Mesothelial cell of epicardium (in vitro differentiated cells): ENCODE results near the gene MED16. TPM values are rescaled to one million over a fixed set of nuclear protein-coding genes. Genes with fewer than 3 reads are reported as not detected.

Experiments used
- DNase-seq, 2 experiments: peaks; one replicate each; pipeline ENCODE4 v3.0.0; 2021; ENCODE audit warnings: low spot score in 2 of 2; ENCODE audit not compliant: unreplicated experiment in 2 of 2
- H3K27ac Mint-ChIP-seq: 2 replicates; pipeline ENCODE4 v1.8.0; 2021; ENCODE audit warnings: mixed read lengths
- H3K27me3 Mint-ChIP-seq: 2 replicates; pipeline ENCODE4 v1.8.0; 2021; ENCODE audit warnings: low read depth, mixed read lengths
- H3K36me3 Mint-ChIP-seq: 2 replicates; pipeline ENCODE4 v1.8.0; 2021; ENCODE audit warnings: mixed read lengths
- H3K4me1 Mint-ChIP-seq: 2 replicates; pipeline ENCODE4 v1.8.0; 2021; ENCODE audit warnings: mixed read lengths
- H3K4me3 Mint-ChIP-seq: 2 replicates; pipeline ENCODE4 v1.8.0; 2021; ENCODE audit warnings: mild to moderate bottlenecking, moderate library complexity, mixed read lengths
- H3K9me3 Mint-ChIP-seq: 2 replicates; pipeline ENCODE4 v1.8.0; 2021; ENCODE audit warnings: mixed read lengths
- CTCF ChIP-seq: fragments of 200-600 bp; sonication (generic); IDR thresholded peaks from one replicate; pipeline ENCODE4 v1.5.0; 2021; ENCODE audit warnings: antibody characterized with exemption; ENCODE audit not compliant: unreplicated experiment
- total RNA-seq: library from RNA; stranded (reverse); gene quantifications from 3 replicates; pipeline ENCODE4 v1.2.1, GENCODE V29; 2021

The MED16 gene
- total RNA-seq, 1 donor from 2014 or later: 79.8 TPM

- no peak for DNase-seq
Observed at GRCh38 chr19:889662-890295, 3.2 kb downstream of the MED16 start.

GRCh38 chr19:888581-889385, 4.2 kb downstream of the MED16 start:
- Mint-ChIP-seq H3K9me3 (no peaks in the 10 kb centered on the region), H3K27me3 (peaks cover 2% of the 10 kb centered on the region), H3K27ac (no peak overlapping the region), H3K4me1 (no peaks in the 10 kb centered on the region), H3K4me3 (no peak overlapping the region), H3K36me3 (peaks cover 7% of the 10 kb centered on the region)
- TF ChIP-seq CTCF: no peak
- DNase-seq: no peak

More at GRCh38 chr19:889662-890295, 3.2 kb downstream of the MED16 start:
- H3K36me3 Mint-ChIP-seq: peaks cover 7% of the 10 kb centered on the region
- no peaks in the 10 kb centered on the region for H3K9me3 Mint-ChIP-seq
- TF ChIP-seq CTCF: no peak
- H3K27ac Mint-ChIP-seq: no peak overlapping the region
- H3K27me3 Mint-ChIP-seq: peaks cover 2% of the 10 kb centered on the region
- peak overlapping the region; percentile 24 for H3K4me3 Mint-ChIP-seq
- no peaks in the 10 kb centered on the region for H3K4me1 Mint-ChIP-seq

- Mint-ChIP-seq H3K36me3 (peaks cover 9% of the 10 kb centered on the region), H3K27me3 (no peaks in the 10 kb centered on the region), H3K4me3 (no peak overlapping the region), H3K9me3 (no peaks in the 10 kb centered on the region), H3K27ac (no peak overlapping the region), H3K4me1 (no peaks in the 10 kb centered on the region)
- no peak for TF ChIP-seq CTCF
- DNase-seq: no peak
Observed at GRCh38 chr19:887599-887998, 5.4 kb downstream of the MED16 start.

- no peaks in the 10 kb centered on the region for H3K9me3 Mint-ChIP-seq
- no peaks in the 10 kb centered on the region for H3K4me1 Mint-ChIP-seq
- TF ChIP-seq CTCF: no peak
- peaks cover 13% of the 10 kb centered on the region for H3K36me3 Mint-ChIP-seq
- no peak overlapping the region for H3K27ac Mint-ChIP-seq
- H3K4me3 Mint-ChIP-seq: no peak overlapping the region
- DNase-seq: no peak
- H3K27me3 Mint-ChIP-seq: no peaks in the 10 kb centered on the region
Observed at GRCh38 chr19:887072-887471, 5.9 kb downstream of the MED16 start.

- TF ChIP-seq CTCF: no peak
- H3K36me3 Mint-ChIP-seq: peaks cover 26% of the 10 kb centered on the region
- no peaks in the 10 kb centered on the region for H3K4me1 Mint-ChIP-seq
- H3K27me3 Mint-ChIP-seq: no peaks in the 10 kb centered on the region
- no peak overlapping the region for H3K4me3 Mint-ChIP-seq
- DNase-seq: no peak
- no peak overlapping the region for H3K27ac Mint-ChIP-seq
- no peaks in the 10 kb centered on the region for H3K9me3 Mint-ChIP-seq
Observed at GRCh38 chr19:885536-886224, 7.3 kb downstream of the MED16 start.
